ENCODE measurements around the gene THADA.
"Not testable (repeated sequence)": the region's sequence is repeated elsewhere in the genome, so short reads cannot be mapped to it uniquely, and the experiment has no call there.

Gene THADA

DNA sequence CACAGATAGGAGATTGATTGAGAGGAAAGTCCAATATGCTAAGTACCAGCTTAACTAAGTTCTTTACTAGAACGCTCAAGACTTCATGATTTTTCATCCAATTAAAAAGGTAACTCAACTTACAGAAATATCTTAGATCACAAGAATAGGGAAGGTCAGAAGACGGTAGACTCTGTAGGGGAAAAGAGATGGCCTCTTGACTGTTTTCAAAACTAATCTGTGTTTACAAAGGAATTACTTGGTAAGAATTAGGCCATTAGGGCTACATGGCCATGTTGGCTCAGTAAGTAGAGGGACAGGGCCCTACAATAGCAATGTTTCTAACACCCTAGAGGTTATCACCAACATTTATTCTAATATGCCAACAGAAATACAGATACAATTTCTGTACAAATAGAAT, 196.7 kb downstream of the THADA start:
- Histone ChIP-seq H3K36me3 (ENCODE audit: control insufficient read depth, low read length) (peaks cover 32% of the 10 kb centered on the region), H3K9me2 (replicated peaks; ENCODE audit: control insufficient read depth, low read length) (no peaks in the 10 kb centered on the region), H3K27me3 (ENCODE audit: control insufficient read depth, low read length) (no peaks in the 10 kb centered on the region), H3K4me2 (ENCODE audit: low read length) (no peak overlapping the region), H3K27ac (ENCODE audit: low read depth, low read length) (no peak overlapping the region), H3K4me1 (ENCODE audit: control insufficient read depth, low read length) (peaks cover 27% of the 10 kb centered on the region), H3K79me2 (ENCODE audit: control insufficient read depth, low read length) (no peaks in the 10 kb centered on the region), H3F3A (ENCODE audit: control insufficient read depth, insufficient read depth) (no peaks in the 10 kb centered on the region), H3K9me3 (ENCODE audit: control insufficient read depth, insufficient read depth, low read length) (no peaks in the 10 kb centered on the region), H4K20me1 (ENCODE audit: control insufficient read depth, insufficient read depth, low read depth, low read length) (no peaks in the 10 kb centered on the region), H3K4me3 (ENCODE audit: low read length) (no peak overlapping the region)
- TF ChIP-seq EZH2phosphoT487 (IDR thresholded peaks at IDR 0.05; ENCODE audit: borderline replicate concordance, low read length), result no peak

DNA sequence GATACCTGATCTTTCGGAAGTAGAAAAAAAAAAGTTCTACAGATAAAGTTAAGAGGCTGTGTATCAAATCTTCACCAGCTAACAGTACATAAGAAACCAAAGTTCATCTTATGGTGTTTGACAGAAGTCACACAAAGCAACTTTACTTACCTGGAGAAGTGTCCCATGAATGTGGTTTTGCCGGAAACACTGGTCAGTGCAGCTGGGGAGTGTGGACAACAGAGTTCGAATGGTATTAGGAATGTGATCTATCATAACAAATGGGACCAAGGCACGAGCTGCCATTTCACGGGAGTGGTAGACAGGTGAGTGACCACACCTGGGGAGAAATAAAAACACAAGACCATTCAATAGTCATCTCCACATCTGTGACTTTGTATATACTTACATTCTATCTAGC, 198.0 kb downstream of the THADA start:
- Histone ChIP-seq H3K4me2 (ENCODE audit: low read length) (no peak overlapping the region), H3K4me1 (ENCODE audit: control insufficient read depth, low read length) (peaks cover 15% of the 10 kb centered on the region), H3K4me3 (ENCODE audit: low read length) (no peak overlapping the region), H3K27ac (ENCODE audit: low read depth, low read length) (no peak overlapping the region), H3K9me3 (ENCODE audit: control insufficient read depth, insufficient read depth, low read length) (no peaks in the 10 kb centered on the region), H3K79me2 (ENCODE audit: control insufficient read depth, low read length) (no peaks in the 10 kb centered on the region), H3K36me3 (ENCODE audit: control insufficient read depth, low read length) (peaks cover 32% of the 10 kb centered on the region), H3K9me2 (replicated peaks; ENCODE audit: control insufficient read depth, low read length) (no peaks in the 10 kb centered on the region), H3F3A (ENCODE audit: control insufficient read depth, insufficient read depth) (no peaks in the 10 kb centered on the region), H3K27me3 (ENCODE audit: control insufficient read depth, low read length) (no peaks in the 10 kb centered on the region), H4K20me1 (ENCODE audit: control insufficient read depth, insufficient read depth, low read depth, low read length) (no peaks in the 10 kb centered on the region)
- no peak for TF ChIP-seq EZH2phosphoT487 (IDR thresholded peaks at IDR 0.05; ENCODE audit: borderline replicate concordance, low read length)
- TF ChIP-seq, protein P1, sequence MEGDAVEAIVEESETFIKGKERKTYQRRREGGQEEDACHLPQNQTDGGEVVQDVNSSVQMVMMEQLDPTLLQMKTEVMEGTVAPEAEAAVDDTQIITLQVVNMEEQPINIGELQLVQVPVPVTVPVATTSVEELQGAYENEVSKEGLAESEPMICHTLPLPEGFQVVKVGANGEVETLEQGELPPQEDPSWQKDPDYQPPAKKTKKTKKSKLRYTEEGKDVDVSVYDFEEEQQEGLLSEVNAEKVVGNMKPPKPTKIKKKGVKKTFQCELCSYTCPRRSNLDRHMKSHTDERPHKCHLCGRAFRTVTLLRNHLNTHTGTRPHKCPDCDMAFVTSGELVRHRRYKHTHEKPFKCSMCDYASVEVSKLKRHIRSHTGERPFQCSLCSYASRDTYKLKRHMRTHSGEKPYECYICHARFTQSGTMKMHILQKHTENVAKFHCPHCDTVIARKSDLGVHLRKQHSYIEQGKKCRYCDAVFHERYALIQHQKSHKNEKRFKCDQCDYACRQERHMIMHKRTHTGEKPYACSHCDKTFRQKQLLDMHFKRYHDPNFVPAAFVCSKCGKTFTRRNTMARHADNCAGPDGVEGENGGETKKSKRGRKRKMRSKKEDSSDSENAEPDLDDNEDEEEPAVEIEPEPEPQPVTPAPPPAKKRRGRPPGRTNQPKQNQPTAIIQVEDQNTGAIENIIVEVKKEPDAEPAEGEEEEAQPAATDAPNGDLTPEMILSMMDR (IDR thresholded peaks at IDR 0.05; ENCODE audit: low read depth, low read length, poor library complexity, severe bottlenecking), result no peak

DNA sequence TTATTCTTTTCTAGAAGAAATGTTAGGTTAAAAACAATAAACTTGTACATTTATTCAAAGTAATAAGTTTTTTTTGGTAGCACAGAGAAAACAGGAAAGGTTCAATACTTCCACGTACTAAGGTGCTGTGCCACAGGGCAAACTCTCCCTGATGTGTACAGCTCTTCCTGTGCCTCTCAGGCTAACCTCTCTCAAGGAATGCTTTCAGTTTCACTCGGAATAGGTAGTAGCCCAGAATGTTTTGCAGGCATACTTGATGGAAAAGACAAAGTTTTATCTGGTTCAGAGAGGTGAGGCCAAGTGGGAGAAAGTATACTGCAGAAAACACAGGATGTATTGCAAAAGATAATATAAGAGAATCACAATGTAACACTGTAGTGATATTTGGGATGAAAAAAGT, 198.4 kb downstream of the THADA start:
- H3K4me3 ChIP-seq (ENCODE audit: low read length), result no peak overlapping the region
- no peaks in the 10 kb centered on the region for H3K79me2 ChIP-seq (ENCODE audit: control insufficient read depth, low read length)
- H3F3A ChIP-seq (ENCODE audit: control insufficient read depth, insufficient read depth), result no peaks in the 10 kb centered on the region
- H3K4me1 ChIP-seq (ENCODE audit: control insufficient read depth, low read length), result peaks cover 10% of the 10 kb centered on the region
- no peaks in the 10 kb centered on the region for H3K9me2 ChIP-seq (replicated peaks; ENCODE audit: control insufficient read depth, low read length)
- no peaks in the 10 kb centered on the region for H3K9me3 ChIP-seq (ENCODE audit: control insufficient read depth, insufficient read depth, low read length)
- H3K36me3 ChIP-seq (ENCODE audit: control insufficient read depth, low read length), result peaks cover 32% of the 10 kb centered on the region
- no peak overlapping the region for H3K4me2 ChIP-seq (ENCODE audit: low read length)
- no peak overlapping the region for H3K27ac ChIP-seq (ENCODE audit: low read depth, low read length)
- H3K27me3 ChIP-seq (ENCODE audit: control insufficient read depth, low read length), result no peaks in the 10 kb centered on the region
- TF ChIP-seq EZH2phosphoT487 (IDR thresholded peaks at IDR 0.05; ENCODE audit: borderline replicate concordance, low read length), result no peak
- TF ChIP-seq, protein P1 (IDR thresholded peaks at IDR 0.05; ENCODE audit: low read depth, low read length, poor library complexity, severe bottlenecking), result no peak
- no peaks in the 10 kb centered on the region for H4K20me1 ChIP-seq (ENCODE audit: control insufficient read depth, insufficient read depth, low read depth, low read length)

DNA sequence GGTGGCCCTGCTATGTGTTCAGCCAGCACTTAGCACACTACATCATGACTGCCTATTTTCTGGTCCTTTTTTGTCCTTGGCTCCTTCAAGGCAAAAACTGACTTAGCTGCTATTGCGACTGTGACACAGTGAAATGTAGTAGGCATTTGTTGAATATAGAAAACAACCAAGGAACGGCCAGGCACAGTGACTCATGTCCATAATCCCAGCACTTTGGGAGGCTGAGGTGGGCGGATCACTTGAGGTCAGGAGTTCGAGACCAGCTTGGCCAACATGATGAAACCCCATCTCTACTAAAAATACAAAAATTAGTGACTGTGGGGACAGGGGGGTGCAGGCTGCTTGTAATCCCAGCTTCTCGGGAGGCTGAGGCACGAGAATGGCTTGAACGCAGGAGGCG, 199.5 kb downstream of the THADA start:
- not testable (repeated sequence) for H3K4me1 ChIP-seq (ENCODE audit: control insufficient read depth, low read length); H3F3A ChIP-seq (ENCODE audit: control insufficient read depth, insufficient read depth); H3K27me3 ChIP-seq (ENCODE audit: control insufficient read depth, low read length); H3K4me2 ChIP-seq (ENCODE audit: low read length); H3K79me2 ChIP-seq (ENCODE audit: control insufficient read depth, low read length); H4K20me1 ChIP-seq (ENCODE audit: control insufficient read depth, insufficient read depth, low read depth, low read length); H3K9me2 ChIP-seq (replicated peaks; ENCODE audit: control insufficient read depth, low read length); H3K27ac ChIP-seq (ENCODE audit: low read depth, low read length); H3K9me3 ChIP-seq (ENCODE audit: control insufficient read depth, insufficient read depth, low read length); H3K4me3 ChIP-seq (ENCODE audit: low read length)
- H3K36me3 ChIP-seq (ENCODE audit: control insufficient read depth, low read length), result peaks cover 32% of the 10 kb centered on the region

All from DOHH2 (cell line).